ENCODE measurements around the gene CCNI. TPM values are rescaled to one million over a fixed set of nuclear protein-coding genes. Genes with fewer than 3 reads are reported as not detected.
"Not testable (repeated sequence)": the region's sequence is repeated elsewhere in the genome, so short reads cannot be mapped to it uniquely, and the experiment has no call there.

CCNI gene
- total and polyA plus RNA-seq, 2 of the 13 experiments (the other 11 are each of a cell fraction or from before 2014, with no cell fraction given), result 43.5 to 122 TPM

DNA sequence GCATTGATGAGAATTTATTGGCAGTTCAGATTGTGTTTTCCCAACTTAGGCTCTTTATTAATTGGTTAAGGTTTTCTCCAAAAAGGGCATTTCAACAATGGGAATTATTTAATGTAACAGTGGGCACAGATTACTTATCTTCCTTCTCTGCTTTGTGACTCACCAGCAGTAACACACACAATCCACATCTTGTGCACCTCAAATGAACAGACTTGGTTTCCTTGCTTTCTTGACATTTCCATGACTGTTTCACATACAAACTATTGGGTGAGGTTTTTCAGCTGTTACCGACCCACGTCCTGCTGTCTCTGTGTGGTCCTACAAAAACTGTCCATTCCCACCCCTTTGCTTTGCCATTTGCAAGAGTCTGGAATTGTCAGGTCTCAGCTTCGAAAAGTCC lies 38.1 kb downstream of the CCNI start (continued):
- TF ChIP-seq, protein P1, sequence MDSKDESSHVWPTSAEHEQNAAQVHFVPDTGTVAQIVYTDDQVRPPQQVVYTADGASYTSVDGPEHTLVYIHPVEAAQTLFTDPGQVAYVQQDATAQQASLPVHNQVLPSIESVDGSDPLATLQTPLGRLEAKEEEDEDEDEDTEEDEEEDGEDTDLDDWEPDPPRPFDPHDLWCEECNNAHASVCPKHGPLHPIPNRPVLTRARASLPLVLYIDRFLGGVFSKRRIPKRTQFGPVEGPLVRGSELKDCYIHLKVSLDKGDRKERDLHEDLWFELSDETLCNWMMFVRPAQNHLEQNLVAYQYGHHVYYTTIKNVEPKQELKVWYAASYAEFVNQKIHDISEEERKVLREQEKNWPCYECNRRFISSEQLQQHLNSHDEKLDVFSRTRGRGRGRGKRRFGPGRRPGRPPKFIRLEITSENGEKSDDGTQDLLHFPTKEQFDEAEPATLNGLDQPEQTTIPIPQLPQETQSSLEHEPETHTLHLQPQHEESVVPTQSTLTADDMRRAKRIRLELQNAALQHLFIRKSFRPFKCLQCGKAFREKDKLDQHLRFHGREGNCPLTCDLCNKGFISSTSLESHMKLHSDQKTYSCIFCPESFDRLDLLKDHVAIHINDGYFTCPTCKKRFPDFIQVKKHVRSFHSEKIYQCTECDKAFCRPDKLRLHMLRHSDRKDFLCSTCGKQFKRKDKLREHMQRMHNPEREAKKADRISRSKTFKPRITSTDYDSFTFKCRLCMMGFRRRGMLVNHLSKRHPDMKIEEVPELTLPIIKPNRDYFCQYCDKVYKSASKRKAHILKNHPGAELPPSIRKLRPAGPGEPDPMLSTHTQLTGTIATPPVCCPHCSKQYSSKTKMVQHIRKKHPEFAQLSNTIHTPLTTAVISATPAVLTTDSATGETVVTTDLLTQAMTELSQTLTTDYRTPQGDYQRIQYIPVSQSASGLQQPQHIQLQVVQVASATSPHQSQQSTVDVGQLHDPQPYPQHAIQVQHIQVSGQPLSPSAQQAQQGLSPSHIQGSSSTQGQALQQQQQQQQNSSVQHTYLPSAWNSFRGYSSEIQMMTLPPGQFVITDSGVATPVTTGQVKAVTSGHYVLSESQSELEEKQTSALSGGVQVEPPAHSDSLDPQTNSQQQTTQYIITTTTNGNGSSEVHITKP (CRISPR knock-in tag; IDR thresholded peaks at IDR 0.05; ENCODE audit: low read depth), result no peak
- TF ChIP-seq TCF12 (IDR thresholded peaks at IDR 0.05) (no peak), TCF12 (CRISPR knock-in tag; IDR thresholded peaks at IDR 0.05) (no peak)

DNA sequence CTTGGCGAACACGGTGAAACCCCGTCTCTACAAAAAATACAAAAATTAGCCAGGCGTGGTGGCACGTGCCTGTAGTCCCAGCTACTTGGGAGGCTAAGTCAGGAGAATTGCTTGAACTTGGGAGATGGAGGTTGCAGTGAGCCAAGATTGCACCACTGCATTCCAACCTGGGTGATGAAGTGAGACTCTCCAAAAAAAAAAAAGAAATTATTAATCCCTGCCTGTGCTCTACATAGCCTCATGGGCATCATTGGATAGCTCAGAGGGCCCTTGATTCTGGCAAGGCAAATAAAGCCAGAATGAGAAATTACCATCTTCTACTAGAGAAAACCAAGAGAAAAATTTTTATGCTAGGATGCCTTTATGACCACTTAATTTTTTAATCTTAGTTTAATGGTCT lies 38.6 kb downstream of the CCNI start:
- H2AFZ ChIP-seq (ENCODE audit: low read length); H3K4me2 ChIP-seq (ENCODE audit: low read depth, low read length); H4K20me1 ChIP-seq (ENCODE audit: insufficient read depth, low read length); in situ Hi-C loops (cut with HindIII; ENCODE audit: extremely low pct_ligation_motif_present, low pct_unique_long_range_greater_than_20kb); POLR2A ChIA-PET; FAIRE-seq; ATAC-seq; H3K9ac ChIP-seq (ENCODE audit: insufficient read depth, low read depth, low read length); H3K27ac ChIP-seq (ENCODE audit: extremely low read length, insufficient read depth, low read length); H3K9me3 ChIP-seq (ENCODE audit: low read length); BruUV-seq (replicated peaks); H3K4me1 ChIP-seq (ENCODE audit: insufficient read depth, low read length); H3K4me3 ChIP-seq (replicated peaks in 1 of 3; ENCODE audit: insufficient read depth in 1 of 3, low read depth in 2 of 3, low read length in 3 of 3); intact Hi-C loops (cut with micrococcal nuclease; ENCODE audit: unreplicated experiment); DNase-seq (ENCODE audit: low spot score); H3K27me3 ChIP-seq (ENCODE audit: control insufficient read depth in 1 of 2, insufficient read depth in 2 of 2, low read length in 2 of 2); CTCF ChIA-PET (ENCODE audit: low intra/inter-chr PET ratio, low total read pairs); H3K79me2 ChIP-seq (ENCODE audit: insufficient read depth, low read length): not testable (repeated sequence)
- WGBS (ENCODE audit: low lambda C conversion rate), result 98% methylated on average over 5 of the region's 5 CpGs
- H3K36me3 ChIP-seq (replicated peaks in 1 of 2; ENCODE audit: control insufficient read depth in 1 of 2, insufficient read depth in 2 of 2, low read length in 2 of 2), result peaks cover 1 to 22% of the 10 kb centered on the region in 2 experiments; a peak in 4 of 5 replicates
